OCI-LY7 (cell line): ENCODE results near the gene IGF1R. TPM values are rescaled to one million over a fixed set of nuclear protein-coding genes. Genes with fewer than 3 reads are reported as not detected.

Source experiments
- BruUV-seq: library from RNA; stranded (reverse); fragments of 400-500 nt; replicated peaks from 2 replicates; lab custom pipeline; 2021; lab: Mats Ljungman, UMichigan
- CTCF ChIA-PET: fragments of 300-600 bp; sonication (Branson Sonifier 250); formaldehyde crosslinking; loops from one replicate; lab custom pipeline; 2022; ENCODE audit warnings: antibody characterized with exemption; ENCODE audit not compliant: unreplicated experiment; lab: Charles Lee
- POLR2A ChIA-PET: fragments of 300-600 bp; sonication (Branson Sonifier 250); formaldehyde crosslinking; loops from one replicate; lab custom pipeline; 2022; ENCODE audit warnings: antibody characterized with exemption; lab: Charles Lee
- DNase-seq: peaks from one replicate; pipeline ENCODE4 v3.0.0-alpha.2; 2015; ENCODE audit warnings: low spot score
- H2AFZ ChIP-seq: fragments of 200-600 bp; sonication (generic), shearing (Covaris generic); 2 replicates; pipeline ENCODE4 v1.6.1; 2014; ENCODE audit warnings: mild to moderate bottlenecking, antibody characterized with exemption, low read length, moderate library complexity
- H3K27ac ChIP-seq: fragments of 200-600 bp; sonication (generic); 2 replicates; pipeline ENCODE4 v1.5.1; 2014; ENCODE audit warnings: mixed run types, low read depth, mild to moderate bottlenecking, moderate library complexity, low read length, inconsistent platforms; ENCODE audit not compliant: poor library complexity, severe bottlenecking
- H3K36me3 ChIP-seq: fragments of 200-600 bp; sonication (generic); 2 replicates; pipeline ENCODE4 v1.6.1; 2014; ENCODE audit warnings: mild to moderate bottlenecking, antibody characterized with exemption, low read length, moderate library complexity, mixed read lengths; ENCODE audit not compliant: insufficient read depth
- H3K4me1 ChIP-seq: fragments of 200-600 bp; sonication (generic); 2 replicates; pipeline ENCODE4 v1.5.1; 2014; ENCODE audit warnings: mild to moderate bottlenecking, low read length; ENCODE audit not compliant: insufficient read depth, poor library complexity, severe bottlenecking
- H3K4me2 ChIP-seq: fragments of 200-600 bp; sonication (generic); 2 replicates; pipeline ENCODE4 v1.6.1; 2014; ENCODE audit warnings: mild to moderate bottlenecking, low read length
- H3K4me3 ChIP-seq: fragments of 200-600 bp; sonication (generic); 2 replicates; pipeline ENCODE4 v1.5.1; 2014; ENCODE audit warnings: mild to moderate bottlenecking, low read depth, low read length; ENCODE audit not compliant: poor library complexity, severe bottlenecking
- H3K79me2 ChIP-seq: fragments of 200-600 bp; sonication (generic); 2 replicates; pipeline ENCODE4 v1.6.1; 2016; ENCODE audit warnings: low read depth, mild to moderate bottlenecking, low read length, moderate library complexity, mixed read lengths; ENCODE audit not compliant: insufficient read depth
- H3K9me2 ChIP-seq: fragments of 200-600 bp; sonication (generic); 2 replicates; pipeline ENCODE4 v1.6.1; 2016; ENCODE audit warnings: mild to moderate bottlenecking, low read length, mixed read lengths; ENCODE audit not compliant: insufficient read depth
- H3K9me3 ChIP-seq: fragments of 200-600 bp; sonication (generic); 2 replicates; pipeline ENCODE4 v1.6.1; 2014; ENCODE audit warnings: mild to moderate bottlenecking, mixed run types, low read length, mixed read lengths
- H4K20me1 ChIP-seq: fragments of 200-600 bp; sonication (generic); 2 replicates; pipeline ENCODE4 v1.6.1; 2014; ENCODE audit warnings: mild to moderate bottlenecking, antibody characterized with exemption, low read length, moderate library complexity, mixed read lengths; ENCODE audit not compliant: insufficient read depth
- CTCF ChIP-seq: fragments of 200-600 bp; sonication (generic); conservative IDR thresholded peaks from 2 replicates; pipeline ENCODE4 v1.5.1; 2014; ENCODE audit warnings: mild to moderate bottlenecking, antibody characterized with exemption, low read length, moderate library complexity, mixed read lengths
- EZH2phosphoT487 ChIP-seq: fragments of 200-600 bp; sonication (generic); IDR thresholded peaks from 2 replicates; pipeline ENCODE4 v1.6.1; 2018; ENCODE audit warnings: low read depth, borderline replicate concordance, mild to moderate bottlenecking, mixed run types, antibody characterized with exemption, low read length, moderate library complexity, mixed read lengths
- intact Hi-C: fragments of 100-400 bp; cut with micrococcal nuclease; formaldehyde crosslinking; loops from one replicate; pipeline ENCODE4 v1.10.0; 2022; ENCODE audit not compliant: unreplicated experiment
- total RNA-seq, 2 experiments: library from RNA; depleted of rRNA in 1 of 2; stranded (reverse); fragments of >200 nt in 1 of 2; shearing (Covaris generic) in 1 of 2; gene quantifications; 2 replicates each; pipeline ENCODE4 v1.2.3, GENCODE V29; 2014 to 2022

Gene IGF1R
- total RNA-seq, 2 experiments from 2014 or later = 26.5 to 29.1 TPM

- no TSS peak for BruUV-seq
- POLR2A ChIA-PET = interaction anchor here (0.9 to 1.1 kb wide), 3 partner anchors 8 to 36 kb away, joined by 3 to 4 read pairs (median 3); no protein-coding TSS in a partner anchor
- Histone ChIP-seq H3K4me3 (no peak overlapping the region), H3K9me2 (no peaks in the 10 kb centered on the region), H3K4me2 (no peak overlapping the region), H3K79me2 (no peaks in the 10 kb centered on the region), H2AFZ (no peak overlapping the region), H3K27ac (no peak overlapping the region), H3K36me3 (no peaks in the 10 kb centered on the region), H4K20me1 (no peaks in the 10 kb centered on the region; the same call in 1 of the 2 replicates), H3K9me3 (no peaks in the 10 kb centered on the region), H3K4me1 (peaks cover 7% of the 10 kb centered on the region)
- TF ChIP-seq EZH2phosphoT487 (no peak), CTCF (no peak)
- DNase-seq = no peak
- intact Hi-C loops = no loop called here
- CTCF ChIA-PET = no interaction called here
These were observed 74.3 kb downstream of the IGF1R start for GRCh38 chr15:98722645-98723044.

GRCh38 chr15:98723195-98723594 is 74.9 kb downstream of the IGF1R start:
- no peaks in the 10 kb centered on the region for H3K9me3 ChIP-seq
- intact Hi-C loops = no loop called here
- CTCF ChIA-PET = no interaction called here
- no peak overlapping the region for H3K27ac ChIP-seq
- no peaks in the 10 kb centered on the region for H3K9me2 ChIP-seq
- DNase-seq = no peak
- no peaks in the 10 kb centered on the region for H3K36me3 ChIP-seq
- no peak overlapping the region for H2AFZ ChIP-seq
- H3K4me1 ChIP-seq = peaks cover 7% of the 10 kb centered on the region
- no TSS peak for BruUV-seq
- H3K4me3 ChIP-seq = no peak overlapping the region
- no peaks in the 10 kb centered on the region; the same call in 1 of the 2 replicates for H4K20me1 ChIP-seq
- POLR2A ChIA-PET = interaction anchor here (0.9 kb wide), 2 partner anchors 8 to 37 kb away, joined by 3 to 4 read pairs; no protein-coding TSS in a partner anchor
- TF ChIP-seq CTCF (no peak), EZH2phosphoT487 (no peak)
- no peak overlapping the region for H3K4me2 ChIP-seq
- no peaks in the 10 kb centered on the region for H3K79me2 ChIP-seq

- H3K9me3 ChIP-seq = no peaks in the 10 kb centered on the region
- no peaks in the 10 kb centered on the region for H3K36me3 ChIP-seq
- no peak for TF ChIP-seq CTCF
- TF ChIP-seq EZH2phosphoT487 = no peak
- no peak overlapping the region for H2AFZ ChIP-seq
- intact Hi-C loops = no loop called here
- no peak for DNase-seq
- H3K4me3 ChIP-seq = no peak overlapping the region
- no peak overlapping the region for H3K27ac ChIP-seq
- no peaks in the 10 kb centered on the region for H3K79me2 ChIP-seq
- ChIA-PET POLR2A (no interaction called here), CTCF (no interaction called here)
- no peaks in the 10 kb centered on the region for H3K9me2 ChIP-seq
- H3K4me2 ChIP-seq = no peak overlapping the region
- no peaks in the 10 kb centered on the region; the same call in 1 of the 2 replicates for H4K20me1 ChIP-seq
- no peaks in the 10 kb centered on the region for H3K4me1 ChIP-seq
- BruUV-seq = no TSS peak
These were observed 75.7 kb downstream of the IGF1R start for GRCh38 chr15:98724048-98724447.
